Lung (tissue), 12 donors: ENCODE results near the gene IFNL3. TPM values are rescaled to one million over a fixed set of nuclear protein-coding genes. Genes with fewer than 3 reads are reported as not detected.

Source experiments
- ATAC-seq: fragments of 200-7000 bp; cut with Tn5 transposase; one replicate; pipeline ENCODE4 v1.9.1; 2020; ENCODE audit warnings: moderate number of reproducible peaks; ENCODE audit not compliant: insufficient read depth, low FRiP score
- DNase-seq, 3 donors: peaks; one replicate each; pipeline ENCODE4 v3.0.0-alpha.2; 2013 to 2017
- H3K27ac ChIP-seq, 2 donors: one replicate each; pipeline ENCODE4 v1.5.1; 2013; ENCODE audit warnings: mild to moderate bottlenecking in 2 of 2, moderate library complexity in 2 of 2, control low read depth in 1 of 2, inconsistent platforms in 1 of 2, low read depth in 1 of 2, low read length in 1 of 2
- H3K27me3 ChIP-seq, 3 donors: one replicate each; pipeline ENCODE4 v1.5.1; 2013; ENCODE audit warnings: low read length in 2 of 3; ENCODE audit not compliant: control insufficient read depth in 3 of 3, insufficient read depth in 3 of 3
- H3K36me3 ChIP-seq, 4 donors: one replicate each; pipeline ENCODE4 v1.5.1; 2013; ENCODE audit warnings: low read length in 4 of 4, mild to moderate bottlenecking in 1 of 4, moderate library complexity in 1 of 4; ENCODE audit not compliant: control insufficient read depth in 4 of 4, insufficient read depth in 4 of 4
- H3K4me1 ChIP-seq, 5 donors: one replicate each; pipeline ENCODE4 v1.5.1; 2013; ENCODE audit warnings: low read length in 5 of 5, mild to moderate bottlenecking in 2 of 5, moderate library complexity in 1 of 5; ENCODE audit not compliant: control insufficient read depth in 5 of 5, insufficient read depth in 5 of 5
- H3K4me3 ChIP-seq: one replicate; pipeline ENCODE4 v1.5.1; 2013; ENCODE audit warnings: mild to moderate bottlenecking, control low read depth, moderate library complexity
- H3K9ac ChIP-seq, 2 donors: one replicate each; pipeline ENCODE4 v1.5.1; 2013; ENCODE audit warnings: low read length in 2 of 2, control low read depth in 1 of 2; ENCODE audit not compliant: insufficient read depth in 1 of 2
- H3K9me3 ChIP-seq, 4 donors: one replicate each; pipeline ENCODE4 v1.5.1; 2013; ENCODE audit warnings: low read length in 3 of 4, mild to moderate bottlenecking in 1 of 4, moderate library complexity in 1 of 4; ENCODE audit not compliant: control insufficient read depth in 4 of 4, insufficient read depth in 3 of 4
- CTCF ChIP-seq: IDR thresholded peaks from 2 replicates; pipeline ENCODE4 v1.5.1; 2012; ENCODE audit warnings: mild to moderate bottlenecking; ENCODE audit errors: control extremely low read depth, extremely low read depth
- WGBS, 2 donors: extraction: QIAGEN DNeasy Blood & Tissue Kit; methylation state at CpG; one replicate each; pipeline ENCODE4 v1.1.7; 2013; 5-methylcytosine and 5-hydroxymethylcytosine counted together
- polyA plus RNA-seq, 2 donors: library from polyadenylated mRNA; stranded (reverse); fragments of 200-250 nt; gene quantifications; one replicate each; pipeline ENCODE4 v1.2.1, GENCODE V29; 2013
- total RNA-seq, 2 donors: library from RNA; depleted of rRNA in 1 of 2; stranded (reverse); fragments of >200 nt in 1 of 2; gene quantifications; one replicate each; pipeline ENCODE4 v1.2.1, GENCODE V29; 2014 to 2021
- donor health status: control.
- donor health status: control.
- donor health status: Bipolar disorder and iron deficiency.
- donor health status: healthy.
- donor health status: DM: yes; HTN: yes; CAD: no.

IFNL3 gene
- total and polyA plus RNA-seq, 4 donors: not detected

GRCh38 chr19:39265321-39265916 is 20.6 kb upstream of the IFNL3 start:
- H3K4me1 ChIP-seq: peaks cover 0 to 13% (median 0%) of the 10 kb centered on the region in 5 donors
- no peak for TF ChIP-seq CTCF
- H3K9me3 ChIP-seq: peaks cover 0 to 10% (median 0%) of the 10 kb centered on the region in 4 donors
- no peak overlapping the region for H3K27ac ChIP-seq
- ATAC-seq (no peak), DNase-seq (no peak)
- H3K27me3 ChIP-seq: peaks cover 0 to 31% (median 30%) of the 10 kb centered on the region in 3 donors
- H3K4me3 ChIP-seq: no peak overlapping the region
- 30 to 38% methylated on average over 37 to 39 of the region's 39 CpGs for WGBS, 2 donors
- H3K36me3 ChIP-seq: no peaks in the 10 kb centered on the region
- no peak overlapping the region for H3K9ac ChIP-seq

GRCh38 chr19:39264306-39265290 is 19.8 kb upstream of the IFNL3 start:
- peak; percentile 41 for ATAC-seq
- peak in 2 of 3 donors; percentile 15 to 52 for DNase-seq
- Histone ChIP-seq H3K9me3 (peaks cover 0 to 10% (median 0%) of the 10 kb centered on the region in 4 donors), H3K36me3 (no peaks in the 10 kb centered on the region), H3K27ac (no peak overlapping the region), H3K9ac (no peak overlapping the region), H3K4me1 (peaks cover 0 to 13% (median 0%) of the 10 kb centered on the region in 5 donors), H3K27me3 (peaks cover 0 to 31% (median 30%) of the 10 kb centered on the region in 3 donors), H3K4me3 (no peak overlapping the region)
- TF ChIP-seq CTCF: no peak
- 4 to 6% methylated on average over 74 to 102 of the region's 102 CpGs for WGBS, 2 donors

- no peak for ATAC-seq
- peak in 1 of 3 donors; percentile 6 for DNase-seq
- 22 to 24% methylated on average over 16 to 17 of the region's 17 CpGs for WGBS, 2 donors
- Histone ChIP-seq H3K36me3 (no peaks in the 10 kb centered on the region), H3K4me3 (no peak overlapping the region), H3K27ac (no peak overlapping the region), H3K4me1 (peaks cover 0 to 13% (median 0%) of the 10 kb centered on the region in 5 donors), H3K9ac (no peak overlapping the region), H3K27me3 (peaks cover 0 to 31% (median 30%) of the 10 kb centered on the region in 3 donors), H3K9me3 (peaks cover 0 to 10% (median 0%) of the 10 kb centered on the region in 4 donors)
- TF ChIP-seq CTCF: no peak
Measured at GRCh38 chr19:39263912-39264305, 19.1 kb upstream of the IFNL3 start.
